Activated CD4-positive, alpha-beta T cell treated with anti-CD3 and anti-CD28 coated beads for 36 hours (primary cell): ENCODE results near the gene SNRPD3. TPM values are rescaled to one million over a fixed set of nuclear protein-coding genes. Genes with fewer than 3 reads are reported as not detected.
"Not testable (repeated sequence)": the region's sequence is repeated elsewhere in the genome, so short reads cannot be mapped to it uniquely, and the experiment has no call there.

Source experiments
- ATAC-seq: fragments of 200-7000 bp; cut with Tn5 transposase; one replicate; pipeline ENCODE4 v1.10.0; 2021; ENCODE audit warnings: mild to moderate bottlenecking, moderate library complexity
- CTCF ChIA-PET: fragments of 350-600 bp; sonication (Branson Sonifier 250); formaldehyde crosslinking; loops from one replicate; lab custom pipeline; 2021; ENCODE audit warnings: antibody characterized with exemption; lab: Charles Lee
- POLR2A ChIA-PET: fragments of 350-600 bp; sonication (Branson Sonifier 250); formaldehyde crosslinking; loops from one replicate; lab custom pipeline; 2021; ENCODE audit warnings: antibody characterized with exemption, inconsistent platforms; lab: Charles Lee
- DNase-seq: peaks from one replicate; pipeline ENCODE4 v3.0.0-alpha.2; 2020
- H3K27ac Mint-ChIP-seq: one replicate; pipeline ENCODE4 v1.8.0; 2021; ENCODE audit warnings: mixed read lengths
- H3K27me3 Mint-ChIP-seq: one replicate; pipeline ENCODE4 v1.8.0; 2021; ENCODE audit warnings: mixed read lengths
- H3K36me3 Mint-ChIP-seq: one replicate; pipeline ENCODE4 v1.8.0; 2021; ENCODE audit warnings: low read depth, mixed read lengths
- H3K4me1 Mint-ChIP-seq: one replicate; pipeline ENCODE4 v1.8.0; 2021; ENCODE audit warnings: mixed read lengths
- H3K4me3 Mint-ChIP-seq: one replicate; pipeline ENCODE4 v1.8.0; 2021; ENCODE audit warnings: mild to moderate bottlenecking, moderate library complexity, mixed read lengths
- H3K9me3 Mint-ChIP-seq: one replicate; pipeline ENCODE4 v1.8.0; 2021; ENCODE audit warnings: low read depth, mixed read lengths
- intact Hi-C, 2 experiments: fragments of 100-400 bp; cut with DNase I in 1 of 2; cut with micrococcal nuclease in 1 of 2; formaldehyde crosslinking; loops; one replicate each; pipeline versions ENCODE4 v1.14.2 to v1.15.1; 2022 to 2024; cut with DNase I, micrococcal nuclease
- total RNA-seq, 2 experiments: library from RNA; stranded (reverse); gene quantifications; one replicate each; pipeline ENCODE4 v1.2.3, GENCODE V29; 2021

The SNRPD3 gene
- total RNA-seq, 2 experiments from 2014 or later: 156 to 232 TPM

- H3K27me3 Mint-ChIP-seq, DNase-seq, H3K9me3 Mint-ChIP-seq, ATAC-seq: not testable (repeated sequence)
- intact Hi-C loops: loop anchor here in 1 of 2 experiments (10.0 kb wide), 1 partner anchor 658 kb away; the partner anchor contains the start of gene MIF
- POLR2A ChIA-PET: interaction anchor here (0.7 to 1.2 kb wide), 3 partner anchors 8 to 126 kb away, joined by 3 to 5 read pairs (median 4); no protein-coding TSS in a partner anchor
- peak overlapping the region; percentile 95 for H3K4me3 Mint-ChIP-seq
- peaks cover 31% of the 10 kb centered on the region for H3K4me1 Mint-ChIP-seq
- peak overlapping the region; percentile 44 for H3K27ac Mint-ChIP-seq
- CTCF ChIA-PET: interaction anchor here (0.6 kb wide), 1 partner anchor 27 kb away, joined by 4 read pairs; no protein-coding TSS in a partner anchor
- peaks cover 23% of the 10 kb centered on the region for H3K36me3 Mint-ChIP-seq
Observed at GRCh38 chr22:24552503-24553286, 3.1 kb upstream of the SNRPD3 start.

GRCh38 chr22:24553597-24554312 lies 2.0 kb upstream of the SNRPD3 start:
- no peak for DNase-seq

GRCh38 chr22:24554313-24555164 lies 1.3 kb upstream of the SNRPD3 start, which contains the start of gene GUCD1:
TSS of gene GUCD1 (minus strand) at chr22:24555138. CDS start at chr22:24554991, 147 bp downstream.
- Mint-ChIP-seq H3K9me3 (no peaks in the 10 kb centered on the region), H3K27me3 (no peaks in the 10 kb centered on the region), H3K36me3 (peaks cover 40% of the 10 kb centered on the region), H3K4me3 (peak within 1 kb of the TSS; percentile 95), H3K4me1 (peaks cover 50% of the 10 kb centered on the region), H3K27ac (peak within 1 kb of the TSS; percentile 99)
- ATAC-seq (no peak), DNase-seq (peak; percentile 53)
- CTCF ChIA-PET: no interaction called here
- intact Hi-C loops: loop anchor here (1.0 to 10.0 kb wide), 16 partner anchors 29 to 768 kb away; partner anchors contain the start of genes MIF (in 2 of the 2), CABIN1 (in 1 of the 2), GGT1 (in 1 of the 2) and SGSM1 (in 1 of the 2)
- POLR2A ChIA-PET: interaction anchor here (0.5 to 1.9 kb wide), 7 partner anchors 10 to 1317 kb away, joined by 3 to 6 read pairs (median 3); no protein-coding TSS in a partner anchor

More at GRCh38 chr22:24553597-24554312, 2.0 kb upstream of the SNRPD3 start:
- POLR2A ChIA-PET: interaction anchor here (0.7 to 1.9 kb wide), 3 partner anchors 24 to 127 kb away, joined by 3 to 4 read pairs (median 4); no protein-coding TSS in a partner anchor
- no peaks in the 10 kb centered on the region for H3K9me3 Mint-ChIP-seq
- no peak for ATAC-seq
- no peaks in the 10 kb centered on the region for H3K27me3 Mint-ChIP-seq
- peaks cover 42% of the 10 kb centered on the region for H3K4me1 Mint-ChIP-seq
- CTCF ChIA-PET: no interaction called here
- H3K36me3 Mint-ChIP-seq: peaks cover 33% of the 10 kb centered on the region
- H3K27ac Mint-ChIP-seq: peak overlapping the region; percentile 98
- H3K4me3 Mint-ChIP-seq: peak overlapping the region; percentile 95
- intact Hi-C loops: loop anchor here (2.0 to 10.0 kb wide), 3 partner anchors 507 to 767 kb away; partner anchors contain the start of genes MIF (in 1 of the 2) and SMARCB1 (in 1 of the 2)

- H3K36me3 Mint-ChIP-seq: peaks cover 57% of the 10 kb centered on the region
Observed at GRCh38 chr22:24559471-24559870, 3.7 kb downstream of the SNRPD3 start.

GRCh38 chr22:24563246-24563645 lies 7.4 kb downstream of the SNRPD3 start:
- H3K9me3 Mint-ChIP-seq: no peaks in the 10 kb centered on the region
- H3K27ac Mint-ChIP-seq: no peak overlapping the region
- intact Hi-C loops: no loop called here
- no peak for ATAC-seq
- no peak for DNase-seq
- peaks cover 51% of the 10 kb centered on the region for H3K4me1 Mint-ChIP-seq
- ChIA-PET POLR2A (interaction anchor here (0.6 kb wide), 1 partner anchor 33 kb away, joined by 5 read pairs; no protein-coding TSS in a partner anchor), CTCF (interaction anchor here (0.9 kb wide), 1 partner anchor 24 kb away, joined by 4 read pairs; no protein-coding TSS in a partner anchor)
- H3K36me3 Mint-ChIP-seq: peaks cover 44% of the 10 kb centered on the region
- no peaks in the 10 kb centered on the region for H3K27me3 Mint-ChIP-seq
- H3K4me3 Mint-ChIP-seq: no peak overlapping the region

More at GRCh38 chr22:24559471-24559870, 3.7 kb downstream of the SNRPD3 start:
- POLR2A ChIA-PET: no interaction called here
- no peak for DNase-seq
- no peak overlapping the region for H3K27ac Mint-ChIP-seq
- H3K4me1 Mint-ChIP-seq: peaks cover 53% of the 10 kb centered on the region
- H3K4me3 Mint-ChIP-seq: no peak overlapping the region
- ATAC-seq: no peak
- CTCF ChIA-PET: interaction anchor here (0.8 kb wide), 1 partner anchor 28 kb away, joined by 3 read pairs; no protein-coding TSS in a partner anchor
- H3K27me3 Mint-ChIP-seq: no peaks in the 10 kb centered on the region
- no peaks in the 10 kb centered on the region for H3K9me3 Mint-ChIP-seq
- intact Hi-C loops: loop anchor here (5.0 to 10.0 kb wide), 3 partner anchors 43 to 702 kb away; partner anchors contain the start of genes GGT1 (in 1 of the 2), MIF (in 1 of the 2) and SLC2A11 (in 1 of the 2)

GRCh38 chr22:24564376-24565058 lies 8.7 kb downstream of the SNRPD3 start:
- H3K36me3 Mint-ChIP-seq: peaks cover 39% of the 10 kb centered on the region
- no peak for ATAC-seq
- H3K27ac Mint-ChIP-seq: peak overlapping the region; percentile 37
- H3K4me1 Mint-ChIP-seq: peaks cover 38% of the 10 kb centered on the region
- ChIA-PET CTCF (interaction anchor here (0.9 kb wide), 1 partner anchor 25 kb away, joined by 4 read pairs; no protein-coding TSS in a partner anchor), POLR2A (no interaction called here)
- no peak overlapping the region for H3K4me3 Mint-ChIP-seq
- no peaks in the 10 kb centered on the region for H3K9me3 Mint-ChIP-seq
- intact Hi-C loops: no loop called here
- H3K27me3 Mint-ChIP-seq: no peaks in the 10 kb centered on the region
- DNase-seq: no peak

- CTCF ChIA-PET: no interaction called here
- Mint-ChIP-seq H3K36me3 (peaks cover 41% of the 10 kb centered on the region), H3K4me1 (peaks cover 34% of the 10 kb centered on the region), H3K9me3 (no peaks in the 10 kb centered on the region), H3K4me3 (no peak overlapping the region), H3K27me3 (no peaks in the 10 kb centered on the region), H3K27ac (peak overlapping the region; percentile 63)
- ATAC-seq: no peak
- no peak for DNase-seq
- intact Hi-C loops: no loop called here
- POLR2A ChIA-PET: no interaction called here
Observed at GRCh38 chr22:24565077-24565476, 9.3 kb downstream of the SNRPD3 start.

GRCh38 chr22:24566899-24567511 lies 11.2 kb downstream of the SNRPD3 start:
- Mint-ChIP-seq H3K27me3 (no peaks in the 10 kb centered on the region), H3K9me3 (no peaks in the 10 kb centered on the region), H3K36me3 (peaks cover 43% of the 10 kb centered on the region), H3K27ac (peak overlapping the region; percentile 43), H3K4me1 (peaks cover 27% of the 10 kb centered on the region), H3K4me3 (no peak overlapping the region)
- intact Hi-C loops: no loop called here
- no peak for DNase-seq
- POLR2A ChIA-PET: no interaction called here
- ATAC-seq: no peak
- CTCF ChIA-PET: no interaction called here

- H3K27ac Mint-ChIP-seq: no peak overlapping the region
- H3K4me3 Mint-ChIP-seq: no peak overlapping the region
- peaks cover 24% of the 10 kb centered on the region for H3K4me1 Mint-ChIP-seq
- intact Hi-C loops: no loop called here
- DNase-seq (no peak), ATAC-seq (no peak)
- CTCF ChIA-PET: no interaction called here
- H3K9me3 Mint-ChIP-seq: no peaks in the 10 kb centered on the region
- peaks cover 43% of the 10 kb centered on the region for H3K36me3 Mint-ChIP-seq
- no peaks in the 10 kb centered on the region for H3K27me3 Mint-ChIP-seq
- POLR2A ChIA-PET: no interaction called here
Observed at GRCh38 chr22:24567668-24568067, 11.9 kb downstream of the SNRPD3 start.
